Measurements from ENCODE around the gene TNFAIP8.
"Not testable (repeated sequence)": the region's sequence is repeated elsewhere in the genome, so short reads cannot be mapped to it uniquely, and the experiment has no call there.

TNFAIP8 gene

DNA sequence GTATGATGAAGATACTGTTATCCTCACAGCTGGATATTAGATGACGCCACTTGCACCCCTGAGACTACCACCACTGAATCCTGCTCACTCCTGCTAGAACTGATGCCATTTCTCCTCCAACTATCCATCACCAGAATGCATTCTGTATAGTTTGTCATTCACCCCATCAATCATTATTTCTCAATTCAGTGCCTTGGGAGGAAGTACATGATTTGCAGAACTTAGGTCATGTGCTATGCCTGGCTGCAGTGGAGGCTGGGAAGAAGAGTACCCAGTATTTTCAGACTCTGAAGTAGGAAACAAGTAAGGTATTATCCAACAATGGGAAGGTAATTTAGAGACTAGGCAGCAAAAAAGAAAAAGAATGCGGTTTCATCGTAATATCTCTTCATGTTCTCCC, 70.2 kb downstream of the TNFAIP8 start:
- in situ Hi-C loops (cut with HindIII; ENCODE audit: low pct_ligation_motif_present, low sequenced_read_pairs): no loop called here
- no peak for DNase-seq
- Histone ChIP-seq H3K27me3 (replicated peaks) (no peaks in the 10 kb centered on the region), H3K36me3 (replicated peaks) (no peaks in the 10 kb centered on the region), H3K27ac (no peak overlapping the region), H3K4me3 (ENCODE audit: low read depth, low read length) (no peak overlapping the region)
- TF ChIP-seq, protein P1, sequence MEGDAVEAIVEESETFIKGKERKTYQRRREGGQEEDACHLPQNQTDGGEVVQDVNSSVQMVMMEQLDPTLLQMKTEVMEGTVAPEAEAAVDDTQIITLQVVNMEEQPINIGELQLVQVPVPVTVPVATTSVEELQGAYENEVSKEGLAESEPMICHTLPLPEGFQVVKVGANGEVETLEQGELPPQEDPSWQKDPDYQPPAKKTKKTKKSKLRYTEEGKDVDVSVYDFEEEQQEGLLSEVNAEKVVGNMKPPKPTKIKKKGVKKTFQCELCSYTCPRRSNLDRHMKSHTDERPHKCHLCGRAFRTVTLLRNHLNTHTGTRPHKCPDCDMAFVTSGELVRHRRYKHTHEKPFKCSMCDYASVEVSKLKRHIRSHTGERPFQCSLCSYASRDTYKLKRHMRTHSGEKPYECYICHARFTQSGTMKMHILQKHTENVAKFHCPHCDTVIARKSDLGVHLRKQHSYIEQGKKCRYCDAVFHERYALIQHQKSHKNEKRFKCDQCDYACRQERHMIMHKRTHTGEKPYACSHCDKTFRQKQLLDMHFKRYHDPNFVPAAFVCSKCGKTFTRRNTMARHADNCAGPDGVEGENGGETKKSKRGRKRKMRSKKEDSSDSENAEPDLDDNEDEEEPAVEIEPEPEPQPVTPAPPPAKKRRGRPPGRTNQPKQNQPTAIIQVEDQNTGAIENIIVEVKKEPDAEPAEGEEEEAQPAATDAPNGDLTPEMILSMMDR (IDR thresholded peaks at IDR 0.05; ENCODE audit: low read depth, low read length, missing control alignments): no peak

DNA sequence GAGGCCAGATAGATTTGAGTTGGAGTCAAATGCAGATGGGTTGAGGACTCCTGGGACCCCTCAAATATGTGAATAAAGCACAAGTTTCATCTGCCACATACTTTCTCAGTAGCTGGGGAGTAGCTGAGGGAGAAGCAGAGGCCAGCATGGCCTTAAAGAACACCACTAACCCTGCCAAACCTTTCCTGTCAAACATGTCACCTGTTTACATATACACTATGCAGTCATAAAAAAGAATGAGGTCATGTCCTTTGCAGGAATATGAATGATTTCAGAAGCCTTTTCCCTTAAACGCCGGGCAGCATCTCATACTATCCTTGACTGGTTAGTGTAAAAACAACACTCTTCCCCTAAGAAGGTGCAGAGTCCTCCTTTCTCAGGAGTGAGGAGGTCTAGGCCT, 71.2 kb downstream of the TNFAIP8 start:
- TF ChIP-seq, protein P1 (IDR thresholded peaks at IDR 0.05; ENCODE audit: low read depth, low read length, missing control alignments): no peak
- Histone ChIP-seq H3K4me3 (ENCODE audit: low read depth, low read length) (no peak overlapping the region), H3K27me3 (replicated peaks) (no peaks in the 10 kb centered on the region), H3K27ac (no peak overlapping the region), H3K36me3 (replicated peaks) (no peaks in the 10 kb centered on the region)
- no peak for DNase-seq
- in situ Hi-C loops (cut with HindIII; ENCODE audit: low pct_ligation_motif_present, low sequenced_read_pairs): no loop called here

DNA sequence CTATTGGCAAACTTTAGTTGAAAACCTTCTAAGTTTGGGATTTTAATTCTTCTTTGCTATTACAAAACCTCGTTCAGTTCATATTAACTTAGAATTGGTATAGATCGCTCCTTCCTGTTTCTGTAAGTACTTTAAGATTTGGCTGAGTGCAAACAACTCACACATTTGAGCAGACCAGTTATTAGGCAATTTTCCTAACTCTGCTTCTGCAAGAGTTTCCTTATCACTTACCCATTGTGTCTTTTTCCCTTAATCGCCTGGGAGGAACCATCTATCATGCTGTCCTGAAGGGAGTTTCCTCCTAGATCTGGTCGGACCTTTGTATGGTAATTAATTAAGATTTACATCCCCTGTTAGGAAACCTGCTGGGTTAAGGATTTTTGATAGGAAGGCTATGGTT, 71.8 kb downstream of the TNFAIP8 start:
- in situ Hi-C loops (cut with HindIII; ENCODE audit: low pct_ligation_motif_present, low sequenced_read_pairs); H3K27ac ChIP-seq; H3K36me3 ChIP-seq (replicated peaks); DNase-seq; H3K27me3 ChIP-seq (replicated peaks); H3K4me3 ChIP-seq (ENCODE audit: low read depth, low read length): not testable (repeated sequence)

DNA sequence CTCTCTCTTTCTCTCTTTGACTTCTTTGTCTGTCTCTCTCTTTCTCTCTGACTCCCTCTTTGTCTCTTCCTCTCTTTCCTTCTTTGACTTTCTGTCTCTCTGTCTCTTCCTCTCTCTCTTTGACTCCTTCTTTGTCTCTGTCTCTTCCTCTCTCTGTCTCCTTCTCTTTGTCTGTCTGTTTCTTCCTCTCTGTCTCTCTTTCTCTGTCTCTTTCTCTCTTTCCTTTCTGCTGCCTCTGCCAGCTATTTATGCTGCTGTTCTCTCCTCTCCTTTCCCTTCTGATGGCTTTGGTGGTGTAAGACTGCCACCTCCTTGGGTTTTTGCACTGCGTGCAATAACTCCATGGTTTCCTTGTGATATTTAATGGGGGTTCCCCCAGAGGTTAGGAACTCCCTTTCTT, 72.3 kb downstream of the TNFAIP8 start:
- H3K4me3 ChIP-seq (ENCODE audit: low read depth, low read length); H3K36me3 ChIP-seq (replicated peaks); in situ Hi-C loops (cut with HindIII; ENCODE audit: low pct_ligation_motif_present, low sequenced_read_pairs); H3K27ac ChIP-seq; DNase-seq; H3K27me3 ChIP-seq (replicated peaks): not testable (repeated sequence)

DNA sequence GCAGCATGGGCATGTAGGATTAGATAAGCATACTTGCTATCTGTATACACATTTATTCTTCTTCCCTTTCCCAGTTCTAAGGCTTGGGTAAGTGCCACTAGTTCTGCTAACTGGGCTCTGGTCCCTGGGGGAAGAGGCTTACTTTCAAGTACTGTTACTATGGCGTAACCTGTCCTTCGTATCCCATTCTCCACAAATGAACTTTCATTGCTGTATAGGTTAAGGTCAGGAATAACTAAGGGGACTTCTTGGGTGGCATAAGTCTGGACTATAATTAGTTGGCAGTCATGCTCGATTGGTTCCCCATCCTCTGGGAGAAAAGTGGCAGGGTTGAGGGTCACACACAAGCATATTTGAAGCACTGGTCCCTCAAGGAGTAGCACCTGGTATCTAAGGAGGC, 72.8 kb downstream of the TNFAIP8 start:
- H3K4me3 ChIP-seq (ENCODE audit: low read depth, low read length); DNase-seq; H3K27me3 ChIP-seq (replicated peaks); H3K27ac ChIP-seq; H3K36me3 ChIP-seq (replicated peaks); in situ Hi-C loops (cut with HindIII; ENCODE audit: low pct_ligation_motif_present, low sequenced_read_pairs): not testable (repeated sequence)

DNA sequence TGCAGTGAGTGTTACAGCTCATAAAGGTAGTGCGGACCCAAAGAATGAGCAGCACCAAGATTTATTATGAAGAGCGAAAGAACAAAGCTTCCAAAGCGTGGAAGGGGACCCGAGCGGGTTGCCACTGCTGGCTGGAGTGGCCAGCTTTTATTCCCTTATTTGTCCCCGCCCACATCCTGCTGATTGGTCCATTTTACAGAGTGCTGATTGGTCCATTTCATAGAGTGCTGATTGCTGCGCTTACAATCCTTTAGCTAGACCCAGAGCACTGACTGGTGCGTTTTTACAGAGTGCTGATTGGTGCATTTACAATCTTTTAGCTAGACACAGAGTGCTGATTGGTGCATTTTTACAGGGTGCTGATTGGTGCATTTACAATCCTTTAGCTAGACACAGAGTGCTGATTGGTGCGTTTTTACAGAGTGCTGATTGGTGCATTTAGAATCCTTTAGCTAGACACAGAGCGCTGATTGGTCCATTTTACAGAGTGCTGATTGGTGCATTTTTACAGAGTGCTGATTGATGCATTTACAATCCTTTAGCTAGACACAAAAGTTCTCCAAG, 76.9 kb downstream of the TNFAIP8 start:
- H3K27ac ChIP-seq; DNase-seq; H3K36me3 ChIP-seq (replicated peaks); H3K27me3 ChIP-seq (replicated peaks); in situ Hi-C loops (cut with HindIII; ENCODE audit: low pct_ligation_motif_present, low sequenced_read_pairs); H3K4me3 ChIP-seq (ENCODE audit: low read depth, low read length): not testable (repeated sequence)

DNA sequence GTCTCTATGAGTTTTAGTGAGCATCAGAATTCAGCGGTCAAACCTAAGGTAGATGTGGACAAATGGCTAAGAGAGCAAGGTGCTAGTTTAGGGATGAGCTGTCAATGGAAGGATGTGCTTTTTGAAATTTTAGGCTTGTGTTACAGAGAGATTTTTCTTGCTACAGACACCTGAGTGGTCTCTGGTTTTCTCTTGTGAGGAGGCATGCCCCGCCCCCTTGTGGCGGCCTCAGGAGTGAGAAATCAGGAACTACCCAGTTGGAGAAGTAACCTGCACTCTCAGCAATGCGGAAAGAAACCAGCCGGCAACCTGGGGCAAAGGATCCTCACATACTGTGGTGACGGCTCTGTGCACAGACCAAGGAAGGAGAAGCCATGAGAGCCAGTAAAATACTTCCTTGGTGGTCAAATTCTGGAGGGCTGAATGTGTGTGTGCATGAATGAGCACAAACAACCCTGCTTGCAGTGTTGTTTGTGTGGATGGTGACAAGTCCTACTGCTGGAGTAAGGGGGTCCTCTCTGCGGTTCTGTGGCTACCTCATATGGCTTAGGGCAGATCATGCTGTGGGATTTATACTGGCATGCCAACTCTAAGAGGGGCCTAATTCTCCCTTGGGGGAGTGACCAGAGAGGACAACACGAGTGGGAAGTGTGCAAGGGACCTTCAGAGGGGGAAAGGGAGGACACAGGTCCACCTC, 79.8 kb downstream of the TNFAIP8 start:
- TF ChIP-seq, protein P1 (IDR thresholded peaks at IDR 0.05; ENCODE audit: low read depth, low read length, missing control alignments): peak; percentile 85
- no peaks in the 10 kb centered on the region for H3K36me3 ChIP-seq (replicated peaks)
- H3K4me3 ChIP-seq (ENCODE audit: low read depth, low read length): no peak overlapping the region
- no peak overlapping the region for H3K27ac ChIP-seq
- H3K27me3 ChIP-seq (replicated peaks): no peaks in the 10 kb centered on the region
- in situ Hi-C loops (cut with HindIII; ENCODE audit: low pct_ligation_motif_present, low sequenced_read_pairs): no loop called here
- peak; percentile 44 for DNase-seq

DNA sequence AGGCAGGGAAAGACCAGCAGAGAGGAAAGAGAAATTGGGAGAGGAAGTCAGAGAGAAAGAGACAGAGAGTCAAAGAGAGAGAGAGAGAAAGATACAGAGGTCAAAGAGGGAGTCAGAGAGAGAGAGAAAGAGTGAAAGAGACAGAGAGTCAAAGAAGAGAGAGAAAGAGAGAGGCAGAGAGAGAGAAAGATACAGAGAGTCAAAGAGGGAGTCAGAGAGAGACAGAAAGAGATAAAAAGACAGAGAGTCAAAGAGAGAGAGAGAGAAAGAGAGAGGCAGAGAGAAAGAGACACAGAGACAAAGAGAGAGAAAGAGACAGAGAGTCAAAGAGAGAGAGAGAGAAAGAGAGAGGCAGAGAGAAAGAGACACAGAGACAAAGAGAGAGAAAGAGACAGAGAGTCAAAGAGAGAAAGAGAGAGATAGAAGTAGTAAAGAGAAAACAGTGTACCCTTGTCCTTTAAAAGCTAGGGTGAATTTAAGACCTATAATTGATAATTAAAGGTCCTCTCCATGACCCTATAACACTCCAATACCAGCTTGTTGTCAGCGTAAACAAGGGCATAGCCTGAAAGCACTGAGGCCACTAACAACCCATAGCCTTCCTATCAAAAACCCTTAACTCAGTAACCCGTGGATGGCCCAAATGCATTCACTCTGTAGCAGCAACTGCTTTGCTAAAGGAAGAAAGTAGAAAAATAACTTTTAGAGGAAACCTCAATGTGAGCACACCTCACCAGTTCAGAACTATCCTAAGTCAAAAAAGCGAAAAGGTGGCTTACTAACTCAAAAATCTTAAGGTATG, 82.2 kb downstream of the TNFAIP8 start:
- H3K27me3 ChIP-seq (replicated peaks); H3K36me3 ChIP-seq (replicated peaks); in situ Hi-C loops (cut with HindIII; ENCODE audit: low pct_ligation_motif_present, low sequenced_read_pairs); H3K4me3 ChIP-seq (ENCODE audit: low read depth, low read length); H3K27ac ChIP-seq; DNase-seq: not testable (repeated sequence)

DNA sequence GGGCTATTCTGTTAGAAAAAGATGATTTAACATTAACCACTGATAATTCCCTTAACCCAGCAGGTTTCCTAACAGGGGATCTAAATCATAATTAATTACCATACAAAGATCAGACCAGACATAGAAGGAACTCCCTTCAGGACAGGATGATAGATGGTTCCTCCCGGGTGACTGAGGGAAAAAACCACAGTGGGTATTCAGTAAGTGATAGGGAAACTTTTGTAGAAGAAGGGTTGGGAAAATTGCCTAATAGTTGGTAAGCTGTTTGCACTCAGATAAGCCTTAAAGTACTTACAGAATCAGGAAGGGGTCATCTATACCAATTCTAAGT, 82.7 kb downstream of the TNFAIP8 start:
- H3K4me3 ChIP-seq (ENCODE audit: low read depth, low read length); in situ Hi-C loops (cut with HindIII; ENCODE audit: low pct_ligation_motif_present, low sequenced_read_pairs); DNase-seq; H3K27me3 ChIP-seq (replicated peaks); H3K27ac ChIP-seq; H3K36me3 ChIP-seq (replicated peaks): not testable (repeated sequence)

Measured in brain microvascular endothelial cell (primary cell).